GM19351 (cell line): ENCODE measurements around the gene ZDHHC11.
"Not testable (repeated sequence)": the region's sequence is repeated elsewhere in the genome, so short reads cannot be mapped to it uniquely, and the experiment has no call there.

ENCODE experiments used
- ATAC-seq: cut with Tn5 transposase; IDR thresholded peaks from one replicate; pipeline ENCODE4 v1.9.1; 2021; ENCODE audit warnings: mild to moderate bottlenecking, moderate library complexity; ENCODE audit not compliant: unreplicated experiment

ZDHHC11 gene

DNA sequence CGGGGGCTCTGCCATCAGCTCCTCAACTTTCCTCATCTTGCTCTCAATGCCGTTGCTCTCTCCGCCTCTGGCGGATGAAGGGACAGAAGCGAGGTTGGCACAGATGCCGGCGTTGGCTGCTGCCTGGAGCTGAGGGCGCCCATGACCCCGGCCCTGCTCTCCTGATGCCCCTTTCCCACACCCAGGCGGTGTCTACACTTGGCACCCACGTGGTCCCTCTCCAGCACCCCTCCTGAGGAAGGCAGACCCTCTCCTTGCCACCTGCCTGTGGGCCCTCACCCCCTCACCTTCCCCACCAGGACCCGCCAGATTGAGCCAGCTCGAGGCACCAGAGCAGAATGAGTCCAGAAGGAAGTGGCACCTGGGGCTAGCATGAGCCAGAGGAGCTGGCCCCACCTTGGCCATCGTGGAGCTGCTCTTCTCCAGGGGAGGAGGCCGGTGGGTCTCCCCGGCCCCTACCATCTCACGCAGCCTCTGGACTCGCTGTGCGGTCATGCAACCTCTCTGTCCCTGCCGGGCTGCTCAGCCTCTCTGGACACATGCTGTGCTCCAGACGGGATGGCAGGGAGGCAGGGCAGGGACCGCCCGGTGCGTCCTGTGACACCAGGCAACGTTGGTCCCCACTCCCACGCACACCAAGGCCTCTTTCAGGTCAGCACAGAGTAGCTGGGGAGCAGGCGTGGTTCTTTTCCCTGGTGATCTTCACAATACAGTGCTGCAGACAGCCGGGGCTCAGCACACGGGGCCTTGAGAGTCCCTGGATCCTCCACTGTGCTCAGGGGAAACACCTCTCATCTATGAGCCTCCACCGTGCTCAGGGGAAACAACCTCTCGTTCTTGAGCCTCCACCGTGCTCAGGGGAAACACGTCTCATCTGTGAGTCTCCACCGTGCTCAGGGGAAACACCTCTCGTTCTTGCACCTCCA, 4.8 kb downstream of the ZDHHC11 start:
- peak; percentile 33 for ATAC-seq

DNA sequence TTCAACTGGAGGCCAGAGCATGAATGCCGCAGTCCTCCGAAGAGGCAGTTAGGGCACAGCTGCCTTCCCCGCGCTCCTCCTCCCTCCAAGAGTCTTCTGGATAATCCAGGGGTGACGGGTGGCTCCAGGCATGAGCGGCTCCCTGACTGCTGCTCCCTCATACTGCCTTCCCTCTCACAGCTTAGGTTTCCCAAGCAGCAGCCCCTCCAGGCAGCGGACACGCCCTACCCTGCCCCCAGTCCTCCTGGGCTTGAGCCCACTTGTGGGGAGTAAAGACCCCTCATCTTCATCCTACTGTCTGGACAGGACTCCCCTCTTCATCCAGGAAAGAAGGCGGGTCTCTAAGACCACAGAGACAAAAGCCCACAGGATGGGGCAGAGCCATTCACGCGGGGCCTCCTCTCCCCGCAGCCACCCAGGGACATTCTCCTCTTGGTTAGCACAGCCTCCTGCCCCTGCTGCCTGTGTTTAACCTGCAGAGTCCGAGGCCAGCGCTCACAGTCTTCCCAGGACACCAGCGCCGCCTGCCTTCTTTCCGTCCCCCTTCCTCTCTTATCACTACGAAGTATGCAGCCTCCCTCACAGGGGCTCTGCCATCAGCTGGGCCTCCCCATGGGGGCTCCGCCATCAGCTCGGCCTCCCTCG, 5.6 kb downstream of the ZDHHC11 start:
- ATAC-seq = not testable (repeated sequence)

- not testable (repeated sequence) for ATAC-seq
Observed at GRCh38 chr5:844426-844825, 6.4 kb downstream of the ZDHHC11 start.

DNA sequence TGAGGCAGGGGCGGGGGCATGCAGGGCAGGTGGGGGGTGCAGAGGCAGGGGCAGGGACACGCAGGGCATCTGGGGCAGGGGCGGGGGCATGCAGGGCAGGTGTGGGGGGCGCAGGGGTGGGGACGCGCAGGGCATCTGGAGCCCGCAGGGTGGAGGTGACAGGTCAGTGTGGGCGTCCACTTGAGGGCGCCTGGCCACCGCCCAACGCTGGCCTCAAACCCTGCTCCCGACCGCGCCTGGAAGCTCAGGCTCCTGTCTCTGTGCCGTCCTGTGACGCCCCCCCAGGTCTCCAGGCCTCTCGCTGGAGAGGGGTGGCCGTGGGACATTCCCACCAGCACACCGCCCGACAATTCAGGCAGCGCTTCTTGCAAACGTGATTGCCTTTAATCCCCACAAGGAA, 6.9 kb downstream of the ZDHHC11 start:
- not testable (repeated sequence) for ATAC-seq

GRCh38 chr5:843371-843770, 7.4 kb downstream of the ZDHHC11 start:
- not testable (repeated sequence) for ATAC-seq

DNA sequence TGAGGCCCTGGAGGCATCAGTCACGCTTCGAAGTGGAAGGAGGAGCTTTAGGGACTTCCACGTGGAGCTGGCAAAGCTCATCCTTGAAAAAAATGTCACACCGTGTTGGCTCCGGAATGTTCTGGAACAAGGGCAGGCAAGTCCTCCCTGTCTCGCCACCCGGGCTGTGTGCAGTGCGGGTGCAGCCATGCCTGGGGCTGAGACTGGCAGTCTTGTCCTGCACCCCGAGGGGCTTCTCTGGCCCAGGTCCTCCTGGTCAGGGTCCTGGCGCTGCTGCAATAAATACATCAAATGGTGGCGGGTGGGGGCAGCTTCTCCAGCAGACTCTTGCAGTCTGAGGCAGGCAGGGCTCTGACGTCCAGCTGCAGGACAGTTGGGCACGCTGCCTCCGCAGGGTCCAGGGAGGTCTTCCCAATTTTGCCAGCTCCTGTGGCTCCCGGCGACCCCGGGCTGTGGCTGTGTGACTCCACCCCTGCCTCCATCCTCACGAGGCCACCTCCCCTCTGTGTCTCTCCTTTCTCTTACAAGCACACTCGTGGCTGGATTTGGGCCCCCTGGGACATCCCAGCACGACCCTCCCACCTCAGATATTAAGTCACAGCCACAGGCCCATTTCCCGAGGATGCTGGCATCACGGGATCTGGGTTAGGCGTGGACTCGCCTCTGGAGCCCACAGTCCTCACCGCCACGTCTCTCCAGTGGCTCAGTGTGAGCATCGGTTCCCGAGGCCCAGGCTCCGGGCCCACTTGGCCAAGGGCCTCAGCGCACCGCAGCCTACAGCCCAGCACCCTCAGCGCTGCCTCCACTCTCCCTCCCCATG, 8.2 kb downstream of the ZDHHC11 start:
- ATAC-seq = not testable (repeated sequence)

GRCh38 chr5:841531-842401, 9.0 kb downstream of the ZDHHC11 start:
- ATAC-seq = not testable (repeated sequence)

GRCh38 chr5:840974-841435, 9.8 kb downstream of the ZDHHC11 start:
- ATAC-seq = not testable (repeated sequence)

DNA sequence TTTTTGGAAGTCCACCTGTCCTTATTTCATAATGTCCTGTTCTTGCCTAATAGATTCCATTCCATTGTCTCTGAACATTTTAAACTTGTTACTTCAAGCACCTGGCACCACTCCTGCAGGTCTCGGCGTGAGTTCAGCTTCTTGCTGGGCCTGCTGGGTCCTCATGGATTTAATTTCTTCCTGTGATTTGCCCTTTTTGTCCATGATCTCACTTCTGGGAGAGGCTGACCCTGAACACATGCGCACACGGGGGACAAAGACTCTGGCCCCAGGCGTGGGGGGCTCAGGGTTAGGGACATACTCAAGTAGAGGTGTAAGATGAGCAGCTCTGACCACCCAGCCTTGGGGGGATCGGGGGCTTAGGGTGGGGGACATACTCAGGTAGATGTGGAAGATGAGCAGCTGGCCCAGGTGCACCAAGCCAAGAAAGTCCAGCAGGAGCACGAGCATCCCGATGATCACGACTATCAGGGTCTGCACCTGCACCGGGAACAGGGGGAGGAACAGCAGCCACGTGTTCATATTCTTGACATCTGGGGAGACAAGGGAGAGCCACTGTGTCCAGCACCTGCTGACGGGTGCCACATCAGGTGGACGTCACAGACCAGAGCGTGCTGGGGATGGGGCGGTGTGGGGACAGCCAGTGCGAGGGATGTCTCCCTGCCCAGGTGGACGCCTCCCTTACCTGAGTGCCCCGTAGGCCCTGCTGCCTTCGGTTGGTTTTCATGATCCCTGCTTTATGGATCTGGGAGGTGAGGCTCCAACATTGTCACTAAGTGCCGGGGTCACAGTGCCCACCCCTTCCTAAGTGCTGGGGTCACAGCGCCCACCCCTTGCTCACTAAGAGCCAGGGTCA, 10.4 kb downstream of the ZDHHC11 start:
- ATAC-seq = not testable (repeated sequence)

GRCh38 chr5:838431-838851, 12.3 kb downstream of the ZDHHC11 start:
- not testable (repeated sequence) for ATAC-seq

DNA sequence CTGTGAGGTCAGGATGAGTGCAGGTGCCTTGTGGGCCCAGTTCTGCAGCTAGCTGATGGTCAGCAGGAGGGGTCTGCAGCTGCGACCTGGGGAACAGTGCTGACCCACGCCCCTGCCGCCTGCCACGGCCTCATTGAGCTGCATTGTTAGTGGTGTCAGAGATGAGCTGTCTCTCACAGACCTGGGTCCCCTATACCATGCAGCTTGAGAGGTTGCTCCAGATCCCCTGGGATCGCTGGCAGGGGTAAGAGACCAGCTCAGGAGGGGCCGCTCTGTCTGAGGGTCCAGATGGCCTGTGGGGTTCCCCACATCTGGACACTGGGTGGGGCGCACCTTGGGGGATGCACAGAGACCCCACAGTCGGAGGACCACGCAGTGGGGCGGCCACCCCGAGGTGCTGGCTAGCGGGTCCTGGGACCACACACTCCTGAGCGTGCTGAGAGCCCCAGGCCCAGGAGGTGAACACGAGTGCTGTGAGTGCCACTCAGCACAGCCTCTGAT, 13.1 kb downstream of the ZDHHC11 start:
- not testable (repeated sequence) for ATAC-seq

GRCh38 chr5:835933-836612, 14.7 kb downstream of the ZDHHC11 start:
- not testable (repeated sequence) for ATAC-seq

GRCh38 chr5:834013-834412, 16.8 kb downstream of the ZDHHC11 start:
- ATAC-seq = not testable (repeated sequence)

- ATAC-seq = not testable (repeated sequence)
Observed at GRCh38 chr5:828194-828593, 22.6 kb downstream of the ZDHHC11 start.

- not testable (repeated sequence) for ATAC-seq
Observed at GRCh38 chr5:825544-825943, 25.2 kb downstream of the ZDHHC11 start.

GRCh38 chr5:821504-821903, 29.3 kb downstream of the ZDHHC11 start:
- ATAC-seq = no peak

DNA sequence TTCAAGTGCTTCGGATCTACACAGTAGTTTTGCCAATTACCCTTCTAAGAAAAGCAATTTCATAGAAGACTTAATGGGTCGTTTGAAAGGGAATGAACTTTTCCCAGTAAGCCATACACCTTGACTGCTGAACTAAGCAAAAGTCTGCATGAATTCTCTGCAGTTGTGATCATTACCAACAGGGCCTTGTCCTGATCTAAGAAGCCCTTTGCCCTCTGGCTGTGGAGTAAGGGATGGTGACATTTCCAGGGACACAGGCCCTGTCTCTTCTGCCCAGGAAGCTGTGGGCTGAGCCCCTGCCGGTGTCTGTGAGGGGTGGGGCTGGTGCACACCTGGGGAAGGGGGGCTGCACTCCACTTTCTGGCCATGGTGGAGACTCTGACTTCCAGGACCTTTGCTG, 30.5 kb downstream of the ZDHHC11 start:
- ATAC-seq = no peak

DNA sequence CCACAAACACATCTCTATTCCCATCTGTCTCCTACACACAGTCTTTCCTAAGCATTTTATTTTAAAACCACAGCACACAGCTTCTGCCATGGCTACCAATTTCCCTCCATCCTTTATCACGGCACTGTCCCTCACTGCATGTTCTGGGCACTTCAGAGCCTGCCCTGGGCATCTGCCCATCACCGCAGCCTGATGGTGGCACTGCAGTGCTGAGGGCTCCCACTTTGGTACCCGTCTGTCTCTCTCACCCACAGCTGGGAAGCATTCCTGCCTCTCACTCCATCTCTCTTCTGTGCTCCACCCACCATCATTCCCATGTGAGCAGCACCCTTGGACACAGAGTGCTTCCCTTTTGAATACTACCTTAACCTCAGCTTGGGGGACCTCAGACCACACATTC, 31.7 kb downstream of the ZDHHC11 start:
- ATAC-seq = no peak
